ENCODE results near the gene BCR. TPM values are rescaled to one million over a fixed set of nuclear protein-coding genes. Genes with fewer than 3 reads are reported as not detected.

The BCR gene
- total and polyA plus RNA-seq, 12 donors: 18.7 to 64.3 (median 42.4) TPM

- intact Hi-C loops (cut with DNase I): loop anchor here in 1 of 2 donors (10.0 kb wide), 1 partner anchor 232 kb away; no protein-coding TSS in a partner anchor
- H3K9me3 ChIP-seq (replicated peaks in 1 of 3): no peaks in the 10 kb centered on the region
- H3K36me3 ChIP-seq (replicated peaks in 1 of 2): no peaks in the 10 kb centered on the region
- WGBS, 4 donors: 67 to 85% (median 81%) methylated on average over 8 to 21 of the region's 21 CpGs
- H3K27ac ChIP-seq: no peak overlapping the region
- H3K27me3 ChIP-seq: no peaks in the 10 kb centered on the region
- TF ChIP-seq, protein P1, sequence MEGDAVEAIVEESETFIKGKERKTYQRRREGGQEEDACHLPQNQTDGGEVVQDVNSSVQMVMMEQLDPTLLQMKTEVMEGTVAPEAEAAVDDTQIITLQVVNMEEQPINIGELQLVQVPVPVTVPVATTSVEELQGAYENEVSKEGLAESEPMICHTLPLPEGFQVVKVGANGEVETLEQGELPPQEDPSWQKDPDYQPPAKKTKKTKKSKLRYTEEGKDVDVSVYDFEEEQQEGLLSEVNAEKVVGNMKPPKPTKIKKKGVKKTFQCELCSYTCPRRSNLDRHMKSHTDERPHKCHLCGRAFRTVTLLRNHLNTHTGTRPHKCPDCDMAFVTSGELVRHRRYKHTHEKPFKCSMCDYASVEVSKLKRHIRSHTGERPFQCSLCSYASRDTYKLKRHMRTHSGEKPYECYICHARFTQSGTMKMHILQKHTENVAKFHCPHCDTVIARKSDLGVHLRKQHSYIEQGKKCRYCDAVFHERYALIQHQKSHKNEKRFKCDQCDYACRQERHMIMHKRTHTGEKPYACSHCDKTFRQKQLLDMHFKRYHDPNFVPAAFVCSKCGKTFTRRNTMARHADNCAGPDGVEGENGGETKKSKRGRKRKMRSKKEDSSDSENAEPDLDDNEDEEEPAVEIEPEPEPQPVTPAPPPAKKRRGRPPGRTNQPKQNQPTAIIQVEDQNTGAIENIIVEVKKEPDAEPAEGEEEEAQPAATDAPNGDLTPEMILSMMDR (IDR thresholded peaks at IDR 0.05): no peak
- no peak for TF ChIP-seq POLR2A (IDR thresholded peaks at IDR 0.05)
- peaks cover 4 to 26% of the 10 kb centered on the region in 2 donors for H3K4me1 ChIP-seq (replicated peaks in 1 of 2)
- DNase-seq: peak in 1 of 7 donors; percentile 7
- no peak overlapping the region for H3K4me3 ChIP-seq
Observed at GRCh38 chr22:23302171-23303002, 122.1 kb downstream of the BCR start.

DNA sequence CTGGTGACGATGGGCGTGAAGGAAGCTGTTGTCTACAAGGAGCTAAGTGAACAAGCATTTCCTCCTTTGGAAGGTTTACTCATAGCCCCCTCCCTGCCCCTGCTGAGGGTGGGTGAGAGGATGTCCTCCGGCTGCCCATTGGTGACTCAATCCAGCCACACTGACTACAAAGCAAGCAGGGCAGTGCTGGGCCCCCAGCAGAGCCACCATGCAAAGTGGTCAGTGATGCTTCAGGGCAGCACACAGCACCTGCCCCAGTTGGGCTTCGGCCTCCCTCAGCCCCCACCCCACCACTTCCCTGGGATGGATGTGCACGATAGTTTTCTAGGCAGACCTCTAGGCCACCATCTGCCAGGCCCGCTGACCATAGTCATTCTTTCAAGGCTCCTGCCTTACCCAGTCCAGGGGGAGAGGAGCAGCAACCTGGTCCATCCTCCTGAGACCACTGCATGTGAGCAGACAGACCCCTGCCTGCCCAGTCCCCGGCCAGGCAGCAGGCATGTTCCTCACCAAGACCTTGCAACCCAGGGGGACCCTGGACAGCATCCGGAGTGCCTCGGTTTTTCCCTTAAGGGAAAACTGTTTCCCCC, 125.1 kb downstream of the BCR start:
- H3K27me3 ChIP-seq: no peaks in the 10 kb centered on the region
- H3K4me3 ChIP-seq: peak overlapping the region in 1 of 4 donors; percentile 1
- intact Hi-C loops (cut with DNase I): loop anchor here in 1 of 2 donors (10.0 kb wide), 1 partner anchor 229 kb away; no protein-coding TSS in a partner anchor
- peak overlapping the region in 4 of 5 donors; percentile 50 to 89 (median 76) for H3K27ac ChIP-seq
- TF ChIP-seq, protein P1 (IDR thresholded peaks at IDR 0.05): no peak
- TF ChIP-seq POLR2A (IDR thresholded peaks at IDR 0.05): no peak
- DNase-seq: peak; percentile 24 to 65 (median 33)
- H3K4me1 ChIP-seq (replicated peaks in 1 of 2): peaks cover 4 to 26% of the 10 kb centered on the region in 2 donors
- WGBS, 4 donors: 55 to 74% (median 63%) methylated on average over 5 to 9 of the region's 9 CpGs
- H3K9me3 ChIP-seq (replicated peaks in 1 of 3): no peaks in the 10 kb centered on the region
- H3K36me3 ChIP-seq (replicated peaks in 1 of 2): no peaks in the 10 kb centered on the region

DNA sequence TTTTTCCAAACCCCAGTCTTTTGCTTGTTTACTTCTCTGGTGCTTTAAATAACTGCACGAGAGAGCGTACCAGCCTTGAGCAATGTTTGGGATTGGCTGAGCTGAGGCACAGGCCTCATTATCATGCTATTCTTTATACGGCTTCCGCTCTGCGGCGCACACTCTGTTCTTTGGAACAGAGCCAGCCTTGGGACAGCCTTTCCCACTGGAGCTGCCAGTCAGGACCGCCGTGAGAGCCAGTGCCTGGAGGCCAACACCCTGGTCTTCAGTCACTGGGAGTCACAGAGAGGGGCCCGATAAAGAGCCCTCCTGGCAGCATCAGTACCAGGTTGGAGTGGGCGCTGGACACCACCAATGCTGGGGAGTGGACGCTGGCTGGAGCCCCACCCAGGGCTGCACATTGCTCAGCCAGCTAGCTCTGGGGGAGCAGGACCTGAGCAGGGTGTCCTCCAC, 125.6 kb downstream of the BCR start:
- no peaks in the 10 kb centered on the region for H3K36me3 ChIP-seq (replicated peaks in 1 of 2)
- no peaks in the 10 kb centered on the region for H3K9me3 ChIP-seq (replicated peaks in 1 of 3)
- intact Hi-C loops (cut with DNase I): loop anchor here in 1 of 2 donors (10.0 kb wide), 1 partner anchor 229 kb away; no protein-coding TSS in a partner anchor
- no peaks in the 10 kb centered on the region for H3K27me3 ChIP-seq
- WGBS, 4 donors: 36 to 51% (median 41%) methylated on average over 9 to 11 of the region's 11 CpGs
- peaks cover 4 to 26% of the 10 kb centered on the region in 2 donors for H3K4me1 ChIP-seq (replicated peaks in 1 of 2)
- peak; percentile 69 to 97 (median 85) for DNase-seq
- H3K4me3 ChIP-seq: no peak overlapping the region
- TF ChIP-seq POLR2A (IDR thresholded peaks at IDR 0.05): no peak
- TF ChIP-seq, protein P1 (IDR thresholded peaks at IDR 0.05): no peak
- peak overlapping the region; percentile 1 to 89 (median 64) for H3K27ac ChIP-seq

- Histone ChIP-seq H3K9me3 (replicated peaks in 1 of 3) (no peaks in the 10 kb centered on the region), H3K27ac (peak overlapping the region; percentile 1 to 89 (median 64)), H3K4me3 (no peak overlapping the region), H3K4me1 (replicated peaks in 1 of 2) (peaks cover 4 to 26% of the 10 kb centered on the region in 2 donors), H3K36me3 (replicated peaks in 1 of 2) (no peaks in the 10 kb centered on the region), H3K27me3 (no peaks in the 10 kb centered on the region)
- no peak for TF ChIP-seq POLR2A (IDR thresholded peaks at IDR 0.05)
- TF ChIP-seq, protein P1 (IDR thresholded peaks at IDR 0.05): no peak
- 64 to 66% (median 64%) methylated on average over 6 to 11 of the region's 11 CpGs; no CpG with 5 or more reads in 1 of the 4 donors for WGBS, 4 donors
- intact Hi-C loops (cut with DNase I): loop anchor here in 1 of 2 donors (10.0 kb wide), 1 partner anchor 228 kb away; no protein-coding TSS in a partner anchor
- peak; percentile 19 to 66 (median 51) for DNase-seq
Observed at GRCh38 chr22:23306438-23306921, 126.2 kb downstream of the BCR start.
